T-helper 1 cell treated with Interleukin-12 subunit alpha and Interleukin-12 subunit beta and Interleukin-4 antibody, amounts not matched to agents 30 ng/mL and 1 ng/mL, for 36 hours (primary cell): Measurements from ENCODE around the gene CEACAM18. TPM values are rescaled to one million over a fixed set of nuclear protein-coding genes. Genes with fewer than 3 reads are reported as not detected.

ENCODE experiments used
- intact Hi-C: fragments of 100-400 bp; cut with micrococcal nuclease; formaldehyde crosslinking; loops from one replicate; pipeline ENCODE4 v1.15.1; 2024
- total RNA-seq: library from RNA; stranded (reverse); gene quantifications from 2 replicates; pipeline ENCODE4 v1.2.3, GENCODE V29; 2022

CEACAM18 gene
- total RNA-seq, 1 donor from 2014 or later: not detected

GRCh38 chr19:51525651-51526050 is 47.3 kb downstream of the CEACAM18 start:
- intact Hi-C loops: no loop called here

GRCh38 chr19:51529301-51529700 is 51.0 kb downstream of the CEACAM18 start:
- intact Hi-C loops: no loop called here

GRCh38 chr19:51530616-51531015 is 52.3 kb downstream of the CEACAM18 start:
- intact Hi-C loops: no loop called here

- intact Hi-C loops: no loop called here
Measured at GRCh38 chr19:51531349-51532315, 53.3 kb downstream of the CEACAM18 start, which contains the start of gene SIGLEC6. Gene SIGLEC6, minus strand, starts transcription at chr19:51531670. Its CDS starts 22 bp downstream, at chr19:51531648.

- intact Hi-C loops: no loop called here
Measured at GRCh38 chr19:51535535-51535934, 57.2 kb downstream of the CEACAM18 start.

- intact Hi-C loops: no loop called here
Measured at GRCh38 chr19:51539821-51540366, 61.6 kb downstream of the CEACAM18 start.

Other genes with a start within 250 kb of the CEACAM18 start
- gene SIGLECL1, start 227.5 kb upstream of the CEACAM18 start, total RNA-seq: not detected in 2 replicates
- 0.15 TPM in 1 of 2 replicates, not detected in the other for gene IGLON5, start 166.9 kb upstream of the CEACAM18 start, total RNA-seq
- 1.0 and 1.2 TPM in 2 replicates for gene VSIG10L, start 136.4 kb upstream of the CEACAM18 start, total RNA-seq
- 69.6 and 72.2 TPM in 2 replicates for gene ETFB, start 112.2 kb upstream of the CEACAM18 start, total RNA-seq
- 6.0 and 6.6 TPM in 2 replicates for gene CLDND2, start 109.5 kb upstream of the CEACAM18 start, total RNA-seq
- 129 and 133 TPM in 2 replicates for gene NKG7, start 105.9 kb upstream of the CEACAM18 start, total RNA-seq
- gene LIM2, start 90.6 kb upstream of the CEACAM18 start, total RNA-seq: not detected in 2 replicates
- gene C19orf84, start 87.9 kb upstream of the CEACAM18 start, total RNA-seq: 0.15 and 0.27 TPM in 2 replicates
- 1.3 and 1.4 TPM in 2 replicates for gene SIGLEC10, start 60.9 kb upstream of the CEACAM18 start, total RNA-seq
- not detected in 2 replicates for gene SIGLEC8, start 20.1 kb upstream of the CEACAM18 start, total RNA-seq
- gene SIGLEC12, start 23.3 kb downstream of the CEACAM18 start, total RNA-seq: 0.15 TPM in 1 of 2 replicates, not detected in the other
- gene SIGLEC6, start 53.1 kb downstream of the CEACAM18 start, total RNA-seq: 0.34 and 2.9 TPM in 2 replicates
- gene ZNF175, start 92.7 kb downstream of the CEACAM18 start, total RNA-seq: 8.2 and 8.3 TPM in 2 replicates
- gene SIGLEC5, start 151.9 kb downstream of the CEACAM18 start, total RNA-seq: not detected in 2 replicates
- not detected in 2 replicates for gene SIGLEC14, start 168.3 kb downstream of the CEACAM18 start, total RNA-seq
- gene SPACA6, start 214.8 kb downstream of the CEACAM18 start, total RNA-seq: 6.4 and 8.7 TPM in 2 replicates
- gene HAS1, start 245.5 kb downstream of the CEACAM18 start, total RNA-seq: not detected in 2 replicates